HK-2 (cell line): ENCODE measurements around the gene CITED2.
"Not testable (repeated sequence)": the region's sequence is repeated elsewhere in the genome, so short reads cannot be mapped to it uniquely, and the experiment has no call there.

Experiments
- DNase-seq: peaks from one replicate; pipeline ENCODE4 v3.0.0-alpha.2; 2018; ENCODE audit not compliant: unreplicated experiment

The CITED2 gene, protein sequence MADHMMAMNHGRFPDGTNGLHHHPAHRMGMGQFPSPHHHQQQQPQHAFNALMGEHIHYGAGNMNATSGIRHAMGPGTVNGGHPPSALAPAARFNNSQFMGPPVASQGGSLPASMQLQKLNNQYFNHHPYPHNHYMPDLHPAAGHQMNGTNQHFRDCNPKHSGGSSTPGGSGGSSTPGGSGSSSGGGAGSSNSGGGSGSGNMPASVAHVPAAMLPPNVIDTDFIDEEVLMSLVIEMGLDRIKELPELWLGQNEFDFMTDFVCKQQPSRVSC

DNA sequence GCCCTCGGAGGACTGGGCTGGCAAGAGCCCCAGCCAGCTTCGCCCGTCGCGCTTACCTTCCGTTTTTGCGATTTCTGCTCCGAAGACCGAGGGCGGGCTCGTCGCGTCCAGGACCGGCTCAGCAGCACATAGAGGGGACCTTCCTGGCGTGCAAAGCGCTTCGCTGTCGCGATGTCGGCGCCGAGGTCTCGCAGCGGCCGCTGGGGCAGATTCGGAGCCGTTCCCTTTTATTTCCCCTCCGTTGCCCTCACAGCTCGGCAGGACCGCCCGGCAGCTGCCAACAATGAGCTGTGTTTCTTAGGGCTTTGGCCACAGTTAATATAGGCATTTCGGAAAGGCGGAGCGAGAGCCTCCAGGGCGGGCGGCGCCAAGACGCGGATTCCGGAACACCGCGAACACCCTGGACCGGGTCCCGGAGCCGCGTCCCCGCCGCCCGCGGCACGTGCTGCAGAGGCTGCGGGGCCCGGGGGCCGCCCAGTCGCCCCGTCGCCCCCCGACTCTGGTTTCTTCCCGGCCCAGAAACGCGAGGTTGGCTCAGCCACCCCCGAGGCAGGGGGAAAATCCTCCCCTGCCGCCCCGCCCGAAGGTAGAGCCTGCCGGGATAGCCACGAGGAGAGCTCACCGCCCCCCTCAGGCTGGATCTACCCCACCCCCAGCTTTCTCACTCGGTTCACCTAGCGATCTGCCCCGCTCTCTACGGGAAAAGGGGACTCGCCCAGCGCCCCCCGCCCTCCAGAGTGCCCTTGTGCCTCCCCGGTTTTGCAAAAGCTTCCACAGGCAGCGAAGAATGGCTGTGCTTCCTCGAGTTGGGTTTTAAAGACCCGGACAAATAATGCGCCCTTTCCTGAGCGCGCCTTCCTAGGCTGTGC lies at the start of gene CITED2:
Gene CITED2 (minus strand): TSS at position 292 of the 869 bp plus-strand sequence. CDS start 704 bp downstream, outside the sequence.
- DNase-seq, result peak; percentile 96

DNA sequence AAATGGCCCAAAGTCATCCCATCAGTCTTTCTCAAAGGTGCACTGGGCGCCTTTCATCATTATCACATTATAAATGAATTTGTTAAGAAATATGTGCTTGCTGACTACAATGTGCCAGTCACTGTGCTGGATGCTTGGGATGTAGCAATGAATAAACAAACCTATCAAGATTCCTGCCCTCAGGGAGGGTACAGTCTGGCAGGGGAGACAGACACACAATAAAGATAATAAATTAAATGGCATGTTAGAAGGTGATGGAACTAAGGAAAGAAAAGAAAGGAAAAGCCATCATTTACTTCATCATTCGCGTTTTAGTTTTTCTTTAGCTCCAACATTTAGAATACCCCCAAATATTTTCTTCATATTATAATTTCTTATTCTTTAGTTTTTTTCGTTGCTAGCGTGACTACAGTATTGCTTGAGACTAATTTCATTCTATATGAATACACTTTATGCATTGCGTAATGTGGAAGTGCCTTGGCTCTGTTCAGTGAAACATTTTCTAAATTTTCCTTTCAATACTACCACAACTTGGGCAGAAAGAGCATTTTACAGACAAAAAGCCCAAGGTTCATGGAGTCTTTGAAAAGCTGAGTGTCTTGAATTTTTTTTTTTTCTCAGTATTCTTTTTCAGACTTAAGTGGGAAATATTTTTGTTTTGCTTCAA lies 48.7 kb upstream of the CITED2 start:
- DNase-seq, result no peak

DNA sequence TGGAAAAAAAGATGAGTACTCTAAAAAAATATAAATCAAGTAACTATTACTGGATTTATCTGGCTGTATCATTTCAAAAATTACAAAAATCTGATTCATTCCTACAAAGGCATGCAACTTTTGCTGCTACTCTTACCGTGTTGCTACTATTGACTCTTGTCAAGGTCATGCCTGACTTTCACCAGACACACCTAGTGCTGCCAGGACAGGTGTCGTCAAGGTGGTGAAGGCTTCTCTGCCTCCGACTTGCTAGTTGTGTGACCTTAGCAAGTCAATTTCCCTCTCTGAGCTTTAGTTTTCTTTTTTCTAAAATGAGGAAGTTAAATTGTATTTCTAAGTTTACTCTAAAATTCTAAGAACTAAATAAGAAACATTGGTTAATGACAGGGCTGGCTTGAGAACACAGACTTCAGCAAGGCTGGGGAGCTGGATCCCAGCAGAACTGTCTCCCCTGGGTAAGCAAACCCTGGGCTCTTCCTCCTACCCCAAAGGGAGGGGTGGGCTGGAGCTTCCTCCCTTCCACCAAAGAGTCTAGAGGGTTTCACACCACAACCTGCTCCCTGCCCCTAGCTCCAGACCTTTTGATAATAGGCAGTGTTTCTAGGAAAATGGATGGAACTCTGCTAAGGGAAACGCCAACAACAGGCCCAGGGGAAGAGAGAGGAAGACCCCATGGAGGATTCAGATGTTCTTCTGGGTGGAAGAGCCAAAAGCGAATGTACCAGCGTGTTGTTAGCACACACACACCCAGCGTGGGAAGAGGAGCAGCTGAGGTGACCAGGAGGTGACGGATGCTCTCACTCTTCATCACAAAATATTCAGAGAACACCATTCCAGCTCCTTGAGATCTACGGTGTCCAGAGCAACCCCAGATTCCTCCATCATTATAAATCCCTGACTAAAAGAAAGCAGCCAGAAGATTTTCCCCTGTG lies 47.9 kb upstream of the CITED2 start:
- DNase-seq, result no peak

DNA sequence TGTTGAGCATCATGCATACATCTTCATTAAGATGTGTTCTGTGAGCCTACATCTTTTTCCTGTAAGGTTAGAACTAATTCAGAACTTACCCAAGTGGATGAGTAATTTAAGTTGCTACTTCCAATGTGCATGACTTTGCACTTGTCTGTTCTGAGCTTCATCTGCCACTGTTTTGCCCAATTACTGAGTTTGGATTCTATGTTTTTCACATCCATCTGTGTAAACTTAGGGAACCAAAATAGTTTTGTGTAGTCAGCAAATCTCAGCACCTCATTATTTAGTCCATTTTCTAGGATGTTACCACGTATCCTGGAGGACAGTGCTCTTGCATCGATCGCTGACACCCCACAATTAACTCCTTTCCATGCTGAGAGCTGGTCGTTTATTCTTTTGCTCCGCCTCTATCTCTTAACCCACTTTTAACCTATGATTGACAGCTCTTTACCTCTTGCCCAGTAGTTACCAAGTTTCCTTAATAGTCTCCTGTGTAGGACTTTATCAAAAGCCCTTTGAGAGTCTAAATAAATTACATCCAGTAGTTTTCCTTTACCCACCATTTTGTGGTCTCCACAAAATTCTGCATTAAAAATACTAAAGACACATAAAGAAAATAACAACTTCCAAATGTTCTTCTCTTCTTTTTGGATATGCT lies 44.2 kb upstream of the CITED2 start:
- no peak for DNase-seq

DNA sequence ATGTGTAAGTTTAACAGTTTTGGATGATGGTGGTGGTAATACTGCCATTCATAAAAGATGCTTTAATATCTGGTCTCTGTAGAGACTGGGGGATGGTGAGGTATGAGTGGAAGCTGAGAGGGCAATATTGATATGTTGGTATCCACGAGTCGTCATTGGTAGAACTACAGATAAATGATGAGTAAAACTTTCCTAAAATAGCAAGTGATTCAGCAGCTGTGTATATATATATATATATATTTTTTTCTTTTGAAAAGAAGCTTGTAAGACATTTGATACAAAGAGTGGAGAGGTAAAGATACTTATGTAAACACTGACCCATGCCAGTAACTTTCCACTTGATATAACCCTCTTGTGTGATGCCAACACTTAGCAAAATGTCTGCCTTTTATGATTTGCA lies 41.7 kb upstream of the CITED2 start:
- no peak for DNase-seq

DNA sequence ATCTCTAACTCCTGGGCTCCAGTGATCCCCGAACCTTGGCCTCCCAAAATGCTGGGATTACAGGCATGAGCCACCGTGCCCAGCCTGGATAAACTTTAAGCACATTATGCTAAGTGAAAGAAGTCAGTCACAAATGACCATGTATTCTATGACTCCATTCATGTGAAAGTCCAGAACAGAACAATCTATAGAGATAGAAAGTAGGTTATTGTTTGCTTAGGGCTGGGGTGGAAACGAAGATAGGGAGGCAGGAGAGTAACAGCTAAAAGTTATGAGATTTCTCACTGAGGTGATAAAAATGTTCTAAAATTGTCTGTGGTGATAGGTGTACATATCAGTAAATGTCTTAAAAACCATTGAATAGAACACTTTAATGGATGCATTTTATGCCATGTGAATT lies 40.9 kb upstream of the CITED2 start:
- DNase-seq, result no peak

DNA sequence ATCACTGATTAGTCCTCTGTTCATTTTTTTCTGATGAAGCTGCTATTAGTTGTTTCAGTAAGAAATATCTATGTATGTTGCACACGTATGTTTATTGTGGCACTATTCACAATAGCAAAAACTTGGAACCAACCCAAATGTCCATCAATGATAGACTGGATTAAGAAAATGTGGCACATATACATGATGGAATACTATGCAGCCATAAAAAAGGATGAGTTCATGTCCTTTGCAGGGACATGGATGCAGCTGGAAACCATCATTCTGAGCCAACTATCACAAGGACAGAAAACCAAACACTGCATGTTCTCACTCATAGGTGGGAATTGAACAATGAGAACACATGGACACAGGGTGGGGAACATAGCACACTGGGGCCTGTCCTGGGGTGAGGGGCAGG lies 37.7 kb upstream of the CITED2 start:
- not testable (repeated sequence) for DNase-seq

DNA sequence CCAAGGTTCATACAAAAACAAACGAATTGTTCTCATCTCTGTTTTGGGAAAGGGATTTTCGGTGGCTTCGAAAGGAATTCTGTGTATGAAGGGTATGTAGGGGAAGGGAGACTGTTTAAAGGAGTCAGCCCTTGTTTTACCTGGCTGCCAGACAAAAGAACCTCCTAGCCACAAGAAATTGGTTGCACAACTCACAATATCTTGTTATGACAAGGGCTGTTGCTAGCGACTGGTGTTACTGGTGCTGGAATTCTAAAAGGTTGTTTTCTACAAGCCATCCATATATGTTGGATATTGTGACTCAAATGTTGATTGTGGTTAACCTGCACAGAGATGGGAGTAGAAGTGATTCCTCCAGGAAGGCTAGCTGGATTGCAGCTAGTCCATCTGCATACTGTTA lies 34.6 kb upstream of the CITED2 start:
- no peak for DNase-seq

DNA sequence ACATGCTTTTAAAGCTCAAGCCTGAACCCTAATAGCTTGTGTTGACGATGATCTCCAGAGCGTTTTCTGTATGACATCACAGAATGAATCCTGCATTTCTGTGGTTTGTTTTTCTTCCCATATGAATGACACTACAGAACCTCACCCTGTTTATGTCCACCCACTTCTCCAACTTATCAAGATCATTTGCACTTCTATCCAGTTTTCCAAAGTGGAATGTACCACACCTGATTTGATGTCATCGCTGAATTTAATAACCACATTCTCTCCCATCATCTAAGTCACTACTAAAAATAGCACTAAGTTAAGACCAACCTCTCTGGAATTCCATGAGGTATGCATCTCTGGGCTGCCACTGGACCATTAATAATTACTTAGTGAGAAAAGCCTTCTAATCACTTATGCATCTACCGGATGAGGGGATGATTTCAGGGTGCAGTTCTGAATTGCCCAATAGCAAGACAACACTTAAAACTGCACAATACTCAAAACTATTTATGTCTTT lies 33.3 kb upstream of the CITED2 start:
- DNase-seq, result peak; percentile 43

DNA sequence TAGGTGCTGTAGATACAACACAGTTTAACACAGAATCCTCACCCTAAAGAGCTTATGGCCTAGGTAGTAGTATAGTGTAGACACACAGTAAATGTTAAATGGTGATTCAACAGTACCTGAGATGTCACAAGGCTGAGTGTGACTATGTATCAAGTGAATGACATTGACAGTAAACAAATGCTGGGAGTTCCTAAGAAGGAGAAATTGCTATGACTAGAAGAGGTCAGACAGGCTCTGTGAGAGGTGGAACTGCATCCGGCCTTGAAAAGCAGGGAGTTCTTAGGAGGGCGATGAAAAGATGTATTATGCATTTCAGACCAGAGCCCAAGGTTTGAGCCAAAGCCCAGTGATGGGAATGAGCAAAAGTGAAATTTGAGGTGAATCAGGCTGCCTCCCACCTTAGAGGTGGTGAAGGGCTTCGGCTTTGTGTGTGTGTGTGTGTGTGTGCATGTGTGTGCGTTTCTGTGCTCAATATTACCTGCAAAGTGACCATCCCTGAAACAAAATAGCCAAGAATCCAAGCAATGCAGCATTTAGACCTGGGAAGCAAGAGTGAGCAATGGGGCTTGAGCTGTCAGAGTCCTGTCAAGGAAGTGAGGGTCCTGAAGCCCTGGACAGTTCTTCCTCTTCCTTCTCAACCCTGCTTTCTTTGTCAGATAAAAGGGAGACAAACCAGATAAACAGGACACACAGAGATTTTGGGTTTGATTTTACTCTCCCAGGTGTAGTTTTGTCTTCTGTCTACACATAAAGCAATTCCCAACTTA lies 32.3 kb upstream of the CITED2 start:
- no peak for DNase-seq

DNA sequence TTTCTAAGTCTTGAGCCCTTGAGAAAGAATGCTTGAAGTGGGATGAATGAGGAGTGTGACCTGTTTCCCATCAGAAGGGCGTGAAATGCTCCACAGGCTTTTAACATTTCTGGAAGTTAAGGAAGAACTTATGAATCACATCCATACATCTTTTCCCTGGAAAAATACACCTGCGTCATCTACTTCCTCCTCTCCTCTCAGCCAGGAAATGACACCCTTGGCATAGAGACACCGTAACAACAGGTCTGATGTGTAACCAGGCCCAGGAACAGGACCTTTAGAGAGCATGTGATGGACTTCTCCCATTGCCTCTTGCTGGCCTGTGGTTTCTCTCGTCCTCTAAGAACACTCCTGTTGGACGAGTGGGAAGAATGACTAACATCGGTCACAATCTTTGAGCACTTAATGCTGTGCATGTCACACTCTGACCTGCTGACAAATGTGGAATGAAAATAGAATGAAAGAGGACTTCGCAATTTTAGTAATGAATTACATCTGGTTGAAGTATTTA lies 28.5 kb upstream of the CITED2 start:
- DNase-seq, result peak; percentile 73

DNA sequence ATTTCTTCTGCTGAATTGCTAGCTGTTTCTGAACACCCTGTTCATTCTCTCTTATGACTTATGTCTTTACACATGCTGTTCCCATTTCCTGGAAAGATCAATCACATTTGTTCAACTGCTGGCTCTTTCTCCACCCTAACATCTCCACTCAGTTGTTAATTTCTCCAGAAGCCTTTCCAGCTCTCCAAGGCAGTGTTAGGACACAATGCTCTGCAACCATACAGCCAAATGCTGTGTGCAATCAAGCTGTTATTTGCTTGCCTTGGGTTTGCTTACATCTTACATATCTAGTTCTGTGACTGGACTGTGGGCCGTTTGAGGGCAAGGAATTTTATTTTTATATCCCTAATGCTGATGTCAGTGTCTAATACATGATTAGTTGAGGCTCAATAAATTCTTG lies 24.2 kb upstream of the CITED2 start:
- DNase-seq, result no peak

DNA sequence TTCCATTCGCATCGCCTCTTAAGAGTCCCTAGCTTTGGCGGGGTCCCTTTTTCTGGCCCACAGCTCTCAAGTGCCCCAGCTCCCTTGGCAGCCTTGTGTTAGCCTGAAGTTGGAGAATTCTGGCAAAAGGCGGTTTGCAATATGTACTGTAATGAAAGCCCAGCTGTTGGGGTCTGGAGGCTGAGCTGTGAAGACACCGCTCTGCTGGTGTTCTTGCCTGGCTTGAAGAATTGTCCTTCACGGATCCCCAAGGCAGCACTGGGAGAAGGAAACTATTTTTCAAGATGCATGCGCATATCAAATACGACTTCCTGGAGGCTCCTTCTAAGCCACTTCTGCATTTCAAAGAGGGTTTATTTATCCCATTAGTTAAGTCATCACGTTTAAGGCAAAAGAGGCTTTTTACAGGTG lies 21.4 kb upstream of the CITED2 start:
- no peak for DNase-seq

DNA sequence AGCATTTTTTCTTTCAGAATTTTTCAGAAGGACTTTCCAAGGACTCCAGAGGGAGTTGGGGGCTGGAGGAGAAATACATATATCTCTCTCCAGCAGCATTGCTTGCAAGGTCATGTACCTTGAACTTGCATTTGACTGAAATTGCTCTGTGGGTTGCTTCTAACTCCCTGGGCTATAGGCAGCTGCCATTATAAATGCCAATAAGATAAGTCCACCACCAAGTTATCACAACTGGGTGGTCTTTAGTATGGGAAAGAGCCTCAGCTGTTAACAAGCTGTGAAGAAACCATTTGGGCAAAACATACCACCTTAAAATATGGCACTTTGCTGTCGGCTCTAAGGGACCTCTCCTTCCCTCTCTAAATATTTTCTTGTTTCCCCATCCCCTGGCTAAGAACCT lies 20.9 kb upstream of the CITED2 start:
- no peak for DNase-seq

DNA sequence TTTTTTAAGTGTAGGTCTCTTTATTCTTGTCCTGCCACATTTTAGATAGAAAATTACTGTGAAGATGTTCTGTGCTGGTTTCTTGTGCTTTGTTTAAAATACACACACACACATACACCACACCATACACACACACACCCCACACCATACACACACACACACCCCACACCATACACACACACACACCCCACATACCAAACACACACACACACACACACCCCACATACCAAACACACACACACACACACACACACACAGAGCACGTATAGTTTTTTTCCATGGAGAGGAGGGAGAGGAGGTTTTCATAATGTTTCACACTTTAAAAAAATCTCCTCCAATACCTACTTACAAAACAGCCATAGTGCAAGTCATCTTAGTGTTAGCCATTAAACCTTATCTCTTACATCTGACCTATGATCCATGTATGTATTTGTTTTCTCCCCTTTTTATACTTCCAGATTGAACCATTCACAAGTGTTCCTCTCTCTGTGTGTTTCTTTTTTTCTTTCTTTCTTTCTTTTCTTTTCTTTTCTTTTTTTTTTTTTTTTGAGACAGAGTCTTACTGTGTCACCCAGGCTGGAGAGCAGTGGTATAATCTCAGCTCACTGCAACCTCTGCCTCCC lies 19.7 kb upstream of the CITED2 start:
- DNase-seq, result no peak

DNA sequence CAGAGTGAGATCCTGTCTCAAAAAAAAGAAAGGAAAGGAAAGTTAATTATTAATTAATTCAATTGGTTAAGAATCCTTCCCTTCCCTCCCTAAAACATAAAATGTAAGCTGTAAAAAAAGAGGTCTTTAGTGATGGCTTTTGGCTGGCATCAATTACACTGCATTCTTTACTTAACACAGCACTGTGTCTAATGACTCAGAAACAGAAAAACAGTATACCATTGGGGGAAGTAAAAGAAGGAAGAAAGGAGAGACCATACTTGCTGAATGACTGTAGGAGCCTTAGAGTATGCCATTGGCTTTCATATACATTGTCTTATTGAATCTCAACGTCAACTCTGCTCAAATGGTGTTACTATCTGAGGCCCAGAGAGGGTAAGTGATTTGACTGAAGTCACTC lies 18.3 kb upstream of the CITED2 start:
- DNase-seq, result no peak

DNA sequence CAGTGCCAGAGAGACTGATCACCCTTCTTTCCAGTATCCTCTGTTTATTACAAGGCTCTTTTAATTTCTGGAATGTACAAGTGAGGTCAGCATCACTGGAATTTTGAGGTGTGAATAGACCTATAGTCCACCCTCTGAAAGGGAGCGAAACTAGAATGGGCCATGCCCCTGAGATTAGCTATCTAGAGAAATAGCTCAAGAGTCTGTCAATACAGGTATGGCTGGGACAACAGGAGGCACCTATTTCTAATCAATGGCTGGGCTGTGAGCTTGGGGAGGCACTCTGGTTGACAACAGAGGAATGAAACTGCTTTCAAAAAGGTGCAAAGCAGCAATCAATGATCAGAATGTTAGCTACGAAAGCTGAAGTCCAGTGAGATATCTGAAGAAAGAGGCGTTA lies 17.3 kb upstream of the CITED2 start:
- no peak for DNase-seq

DNA sequence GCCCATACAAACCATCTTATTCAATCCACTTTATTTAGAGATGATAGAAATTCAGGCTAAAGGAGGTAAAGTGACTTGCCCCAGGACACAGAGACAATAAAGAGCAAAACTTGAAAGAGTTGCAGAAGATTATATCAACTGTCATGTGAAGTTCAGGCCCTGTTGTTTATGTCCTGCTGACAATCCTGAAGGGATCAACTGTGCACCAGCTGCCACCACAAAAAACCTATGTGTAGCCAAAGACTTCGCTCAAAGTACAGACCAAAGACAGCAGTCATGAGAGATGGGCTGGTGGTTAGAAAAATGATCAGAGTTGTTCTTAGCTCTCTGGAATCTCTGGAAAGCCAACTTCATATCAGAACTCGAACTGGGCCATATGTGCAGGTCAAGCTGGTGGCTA lies 16.0 kb upstream of the CITED2 start:
- no peak for DNase-seq

DNA sequence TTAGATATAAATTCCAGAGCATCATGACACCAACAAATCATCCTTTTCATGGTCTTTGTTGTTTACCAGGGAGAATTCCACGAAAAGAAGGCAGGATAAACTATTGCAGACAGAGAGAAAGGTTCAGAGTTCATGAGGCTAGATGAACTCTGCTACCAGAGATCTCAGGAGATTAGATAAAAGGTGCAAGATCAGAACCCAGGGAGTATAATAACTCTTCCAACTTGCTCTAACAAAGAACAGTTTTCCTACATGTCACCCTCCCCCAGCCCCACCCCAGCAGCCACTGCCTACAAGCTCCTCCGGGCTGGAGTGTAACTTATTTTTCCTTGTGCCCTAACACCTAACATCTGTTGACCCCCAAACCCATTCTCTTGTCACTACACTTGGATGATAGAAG lies 13.9 kb upstream of the CITED2 start:
- no peak for DNase-seq
